PC-9 (cell line): ENCODE measurements around the gene STK39. TPM values are rescaled to one million over a fixed set of nuclear protein-coding genes. Genes with fewer than 3 reads are reported as not detected.

Source experiments
- BruUV-seq: library from RNA; stranded (reverse); fragments of 400-500 nt; replicated peaks from 2 replicates; lab custom pipeline; 2021; lab: Mats Ljungman, UMichigan
- CTCF ChIA-PET: fragments of 300-600 bp; sonication (Branson Sonifier 250); formaldehyde crosslinking; loops from one replicate; lab custom pipeline; 2022; ENCODE audit warnings: antibody characterized with exemption; lab: Charles Lee
- POLR2A ChIA-PET: fragments of 300-600 bp; sonication (Branson Sonifier 250); formaldehyde crosslinking; loops from one replicate; lab custom pipeline; 2022; ENCODE audit warnings: antibody characterized with exemption; ENCODE audit not compliant: unreplicated experiment; lab: Charles Lee
- DNase-seq, 2 experiments: peaks; one replicate each; pipeline versions ENCODE4 v3.0.0 to v3.0.0-alpha.2; 2015 to 2022; ENCODE audit warnings: mixed read lengths in 1 of 2
- H2AFZ ChIP-seq: fragments of 200-600 bp; sonication (generic); 2 replicates; pipeline ENCODE4 v1.8.1; 2017; ENCODE audit warnings: antibody characterized with exemption
- H3F3A ChIP-seq: fragments of 200-600 bp; sonication (generic); 2 replicates; pipeline ENCODE4 v1.8.1; 2017; ENCODE audit warnings: antibody characterized with exemption, mild to moderate bottlenecking, low read depth; ENCODE audit not compliant: insufficient read depth
- H3K27ac ChIP-seq: fragments of 200-600 bp; sonication (generic); 2 replicates; pipeline ENCODE4 v1.6.1; 2016; ENCODE audit warnings: mixed run types
- H3K27me3 ChIP-seq: fragments of 200-600 bp; sonication (generic); 2 replicates; pipeline ENCODE4 v1.6.1; 2016; ENCODE audit warnings: low read depth, mixed run types; ENCODE audit not compliant: insufficient read depth
- H3K36me3 ChIP-seq: fragments of 200-600 bp; sonication (generic); 2 replicates; pipeline ENCODE4 v1.6.1; 2016; ENCODE audit warnings: low read depth, mixed run types
- H3K4me1 ChIP-seq: fragments of 200-600 bp; sonication (generic); replicated peaks from 2 replicates; pipeline ENCODE4 v1.6.1; 2016; ENCODE audit warnings: mixed run types; ENCODE audit not compliant: insufficient read depth
- H3K4me2 ChIP-seq: fragments of 200-600 bp; sonication (generic); 2 replicates; pipeline ENCODE4 v1.6.1; 2017; ENCODE audit warnings: mixed run types
- H3K4me3 ChIP-seq: fragments of 200-600 bp; sonication (generic); 2 replicates; pipeline ENCODE4 v1.6.1; 2016; ENCODE audit warnings: mixed run types
- H3K79me2 ChIP-seq: fragments of 200-600 bp; sonication (generic); 2 replicates; pipeline ENCODE4 v1.6.1; 2017; ENCODE audit warnings: low read depth, mixed run types
- H3K9me2 ChIP-seq: fragments of 200-600 bp; sonication (generic); 2 replicates; pipeline ENCODE4 v1.8.1; 2017; ENCODE audit warnings: mild to moderate bottlenecking; ENCODE audit not compliant: insufficient read depth
- H3K9me3 ChIP-seq: fragments of 200-600 bp; sonication (generic); 2 replicates; pipeline ENCODE4 v1.8.1; 2016; ENCODE audit warnings: low read depth; ENCODE audit not compliant: insufficient read depth
- H4K20me1 ChIP-seq: fragments of 200-600 bp; sonication (generic); 2 replicates; pipeline ENCODE4 v1.8.1; 2017; ENCODE audit not compliant: insufficient read depth
- CTCF ChIP-seq: fragments of 200-600 bp; sonication (generic); conservative IDR thresholded peaks from 2 replicates; pipeline ENCODE4 v1.6.1; 2017; ENCODE audit warnings: mixed run types, antibody characterized with exemption, mild to moderate bottlenecking, moderate library complexity
- EZH2 ChIP-seq: fragments of 200-600 bp; sonication (generic); IDR thresholded peaks from 2 replicates; pipeline ENCODE4 v1.8.0; 2017; ENCODE audit warnings: antibody characterized with exemption, low read depth
- intact Hi-C: fragments of 100-400 bp; cut with micrococcal nuclease; formaldehyde crosslinking; loops from one replicate; pipeline ENCODE4 v1.10.0; 2022; ENCODE audit not compliant: unreplicated experiment
- total RNA-seq: library from RNA; stranded (reverse); gene quantifications from 2 replicates; pipeline ENCODE4 v1.2.3, GENCODE V29; 2021

STK39 gene
- total RNA-seq, 1 experiment from 2014 or later = 14.5 TPM

DNA sequence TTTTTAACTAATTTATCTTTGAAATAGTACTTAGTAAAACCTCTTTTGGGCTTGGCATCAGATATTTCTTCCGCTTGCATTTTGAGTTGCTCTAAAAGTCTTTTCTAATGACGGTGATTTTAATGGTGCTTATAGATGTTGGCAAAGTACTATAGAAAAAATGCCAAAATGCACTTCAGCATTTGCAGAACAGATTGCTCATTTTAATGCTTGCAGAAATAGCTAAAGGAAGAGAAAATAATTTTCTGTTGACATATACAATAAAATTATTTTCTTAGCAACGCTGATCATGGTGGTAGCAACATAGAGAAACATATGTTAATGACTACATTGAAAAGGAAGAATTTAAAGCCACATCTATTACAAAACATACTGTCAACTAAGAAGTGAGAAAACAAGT, 170.7 kb downstream of the STK39 start:
- Histone ChIP-seq H3F3A (no peaks in the 10 kb centered on the region; the same call in 1 of the 2 replicates), H3K27me3 (no peaks in the 10 kb centered on the region), H3K4me3 (no peak overlapping the region), H3K9me3 (no peaks in the 10 kb centered on the region), H4K20me1 (no peaks in the 10 kb centered on the region), H2AFZ (no peak overlapping the region), H3K4me2 (no peak overlapping the region), H3K27ac (no peak overlapping the region), H3K36me3 (no peaks in the 10 kb centered on the region), H3K9me2 (no peaks in the 10 kb centered on the region), H3K4me1 (no peaks in the 10 kb centered on the region), H3K79me2 (no peaks in the 10 kb centered on the region)
- BruUV-seq = no TSS peak
- no peak for DNase-seq
- ChIA-PET CTCF (interaction anchor here (0.6 kb wide), 1 partner anchor 11 kb away, joined by 3 read pairs; no protein-coding TSS in a partner anchor), POLR2A (no interaction called here)
- no peak for TF ChIP-seq CTCF
- TF ChIP-seq EZH2 = no peak
- intact Hi-C loops = no loop called here

- TF ChIP-seq CTCF (no peak), EZH2 (no peak)
- no TSS peak for BruUV-seq
- Histone ChIP-seq H3K27me3 (no peaks in the 10 kb centered on the region), H3K9me3 (no peaks in the 10 kb centered on the region), H2AFZ (no peak overlapping the region), H3K9me2 (no peaks in the 10 kb centered on the region), H3K79me2 (no peaks in the 10 kb centered on the region), H3F3A (no peaks in the 10 kb centered on the region; the same call in 1 of the 2 replicates), H3K36me3 (no peaks in the 10 kb centered on the region), H3K27ac (no peak overlapping the region), H3K4me3 (no peak overlapping the region), H4K20me1 (no peaks in the 10 kb centered on the region), H3K4me2 (no peak overlapping the region), H3K4me1 (no peaks in the 10 kb centered on the region)
- no peak for DNase-seq
- ChIA-PET POLR2A (no interaction called here), CTCF (no interaction called here)
- intact Hi-C loops = no loop called here
Observed at GRCh38 chr2:168075446-168075845, 171.9 kb downstream of the STK39 start.

DNA sequence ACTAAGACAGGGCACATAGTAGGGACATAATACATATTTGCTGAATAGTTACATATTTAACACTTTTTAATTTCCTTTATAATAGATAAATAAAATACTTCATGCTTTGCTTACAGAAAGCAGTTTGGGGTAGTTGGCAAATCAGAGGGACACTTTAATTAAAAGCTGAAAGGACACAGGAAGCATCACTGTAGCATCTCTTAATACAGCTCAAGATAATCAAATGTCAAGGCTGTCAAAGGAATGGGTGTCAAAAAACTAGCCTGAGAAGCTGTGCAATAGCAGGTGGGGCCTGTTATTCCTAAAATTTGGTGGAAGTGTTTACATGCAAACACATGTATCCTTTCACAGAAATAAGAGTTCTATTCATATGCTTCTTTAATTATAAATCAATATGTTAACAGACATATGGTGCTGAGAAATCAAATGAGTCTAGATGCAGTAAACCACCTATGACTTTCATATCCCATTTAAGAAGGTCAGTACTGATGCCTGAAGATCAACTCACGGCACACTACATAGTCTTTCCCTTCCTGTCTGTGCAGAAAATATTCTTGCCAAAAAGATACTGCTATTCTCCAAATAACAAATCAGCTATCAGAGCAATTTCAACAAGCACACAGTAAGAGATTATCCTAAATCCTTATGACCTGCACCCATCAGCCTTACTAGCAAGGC, 174.6 kb downstream of the STK39 start:
- no peaks in the 10 kb centered on the region for H3K27me3 ChIP-seq
- CTCF ChIA-PET = no interaction called here
- H3K4me2 ChIP-seq = no peak overlapping the region
- H4K20me1 ChIP-seq = no peaks in the 10 kb centered on the region
- no peak overlapping the region for H3K27ac ChIP-seq
- BruUV-seq = no TSS peak
- no peaks in the 10 kb centered on the region for H3K79me2 ChIP-seq
- H3K9me3 ChIP-seq = no peaks in the 10 kb centered on the region
- POLR2A ChIA-PET = no interaction called here
- H2AFZ ChIP-seq = no peak overlapping the region
- intact Hi-C loops = no loop called here
- H3F3A ChIP-seq = no peaks in the 10 kb centered on the region; the same call in 1 of the 2 replicates
- no peaks in the 10 kb centered on the region for H3K9me2 ChIP-seq
- H3K4me3 ChIP-seq = no peak overlapping the region
- no peaks in the 10 kb centered on the region for H3K36me3 ChIP-seq
- H3K4me1 ChIP-seq = no peaks in the 10 kb centered on the region
- TF ChIP-seq CTCF = no peak
- no peak for TF ChIP-seq EZH2
- DNase-seq = no peak
